GM19023 (cell line): ENCODE data around the gene RNF14.

Source experiments
- ATAC-seq: cut with Tn5 transposase; IDR thresholded peaks from one replicate; pipeline ENCODE4 v1.9.1; 2021; ENCODE audit warnings: mild to moderate bottlenecking, moderate library complexity; ENCODE audit not compliant: unreplicated experiment

The RNF14 gene

GRCh38 chr5:141947316-141947715, 21.6 kb upstream of the RNF14 start:
- ATAC-seq = no peak

DNA sequence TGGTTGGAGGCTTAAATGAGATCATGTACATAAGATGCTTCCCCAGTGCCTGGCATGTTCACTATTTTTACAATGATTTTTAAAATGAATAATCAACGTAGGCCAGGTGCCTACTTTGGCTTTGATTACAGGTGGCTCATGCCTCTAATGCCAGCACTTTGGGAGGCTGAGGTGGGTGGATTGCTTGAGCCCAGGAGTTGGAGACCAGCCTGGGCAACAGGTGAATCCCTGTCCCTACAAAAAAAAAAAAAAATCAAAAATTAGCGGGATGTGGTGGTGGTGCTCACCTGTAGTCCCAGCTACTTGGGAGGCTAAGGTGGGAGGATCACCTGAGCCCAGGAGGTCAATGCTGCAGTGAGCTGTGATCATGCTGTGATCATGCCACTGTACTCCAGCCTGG, 20.1 kb upstream of the RNF14 start:
- ATAC-seq = no peak

- ATAC-seq = no peak
These were observed 19.4 kb upstream of the RNF14 start for GRCh38 chr5:141949511-141949910.

- ATAC-seq = no peak
These were observed 18.5 kb upstream of the RNF14 start for GRCh38 chr5:141950207-141951005.

DNA sequence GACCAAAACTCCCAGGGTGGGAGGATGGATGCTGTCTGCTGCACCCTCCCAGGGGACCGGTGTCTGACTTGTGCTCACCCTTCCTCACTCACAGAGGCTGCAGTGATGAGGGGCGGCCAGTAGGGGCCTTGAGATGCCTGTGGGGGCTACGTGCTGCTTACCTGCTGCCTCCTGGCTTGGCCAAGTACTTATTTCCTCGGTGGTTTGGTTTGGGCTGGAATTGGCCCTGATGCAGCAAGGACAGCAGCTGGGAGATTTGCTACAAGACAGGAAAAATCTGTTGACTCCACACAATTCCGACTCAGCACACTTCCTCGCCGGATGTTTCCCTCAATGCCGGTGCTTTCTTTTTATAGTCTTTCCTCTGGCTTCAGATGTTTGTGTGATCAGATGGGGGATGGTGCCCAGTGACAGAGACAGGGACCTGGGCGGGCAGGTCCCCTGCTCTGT, 17.5 kb upstream of the RNF14 start:
- ATAC-seq = peak; percentile 64

GRCh38 chr5:141952020-141952419, 16.9 kb upstream of the RNF14 start:
- no peak for ATAC-seq

- no peak for ATAC-seq
These were observed 14.7 kb upstream of the RNF14 start for GRCh38 chr5:141954194-141954593.

GRCh38 chr5:141957367-141957996, 11.4 kb upstream of the RNF14 start:
- no peak for ATAC-seq

DNA sequence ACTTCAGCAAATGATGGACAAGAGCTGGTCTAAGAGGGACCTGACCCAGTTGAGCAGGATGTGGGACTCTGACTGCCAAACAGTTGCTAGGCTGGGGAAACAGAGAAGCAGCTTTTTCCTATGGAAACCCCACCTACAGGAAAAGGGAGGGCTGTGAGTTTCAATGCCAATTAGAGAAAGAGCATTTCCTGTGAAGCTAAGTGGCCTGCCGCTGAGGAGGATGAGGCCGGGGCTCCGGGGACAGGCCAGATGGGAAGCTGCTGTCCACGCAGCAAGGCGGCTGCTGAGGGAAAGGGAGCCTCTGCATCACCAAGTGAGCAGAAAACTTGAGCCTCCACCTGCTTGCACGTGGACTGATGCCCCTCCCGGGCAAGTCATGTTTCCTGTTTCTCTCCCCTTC, 10.8 kb upstream of the RNF14 start, which contains the start of gene PCDH12:
TSS of gene PCDH12 (minus strand) at position 90 of the 400 bp plus-strand sequence. CDS start 351 bp downstream, outside the sequence.
- no peak for ATAC-seq

DNA sequence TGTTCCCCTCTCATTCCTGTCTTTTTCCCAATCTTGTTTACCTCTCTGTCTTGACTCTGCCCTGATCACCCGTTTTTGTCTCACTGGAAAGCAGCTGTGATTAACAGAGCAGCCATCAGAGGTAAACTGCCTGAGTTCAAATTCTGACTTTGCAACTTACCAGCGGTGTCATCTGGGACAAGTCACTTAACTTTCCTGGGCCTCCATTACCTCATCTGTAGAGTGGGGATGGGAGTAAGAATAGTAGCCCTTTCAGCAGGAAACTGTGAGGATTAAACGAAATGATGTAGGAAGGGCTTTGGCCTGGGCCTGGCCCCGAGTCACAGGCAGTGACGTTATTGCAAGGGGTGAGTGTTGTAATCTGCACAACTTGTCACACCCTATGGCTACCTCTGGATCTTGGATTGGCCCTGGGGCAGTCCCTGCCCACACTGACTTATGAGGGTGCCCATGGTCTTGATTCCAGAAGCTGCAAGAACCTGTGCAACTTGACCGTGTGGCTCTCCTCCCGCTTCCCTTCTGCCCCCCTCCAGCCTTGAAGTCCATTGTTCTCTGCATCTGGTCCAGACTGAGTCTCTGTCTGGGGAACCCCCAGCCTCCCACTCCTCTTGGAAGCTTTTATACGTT, 10.2 kb upstream of the RNF14 start:
- no peak for ATAC-seq

- ATAC-seq = no peak
These were observed 8.9 kb upstream of the RNF14 start for GRCh38 chr5:141960018-141960417.

GRCh38 chr5:141960449-141961323, 8.2 kb upstream of the RNF14 start:
- peak; percentile 94 for ATAC-seq

DNA sequence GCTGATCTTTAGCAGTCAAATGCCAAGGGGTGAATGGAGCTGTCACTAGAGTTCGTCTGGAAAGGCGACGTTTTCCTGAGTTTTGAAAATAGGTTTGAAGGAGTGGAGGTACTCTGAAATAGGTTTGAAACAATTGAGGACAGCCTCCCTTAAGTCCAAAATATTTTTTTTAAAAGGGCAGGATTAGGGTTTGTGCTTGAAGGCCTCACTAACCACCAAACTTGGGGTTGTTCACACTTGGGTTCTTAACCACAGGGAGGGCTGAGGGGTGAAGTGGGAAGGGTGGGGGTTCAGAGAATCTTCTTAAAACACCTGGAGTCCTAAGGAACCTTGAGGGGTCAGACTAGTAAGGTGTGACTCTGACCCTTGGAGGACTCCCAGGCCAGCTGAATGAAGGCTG, 7.4 kb upstream of the RNF14 start:
- no peak for ATAC-seq

GRCh38 chr5:141963701-141964100, 5.2 kb upstream of the RNF14 start:
- ATAC-seq = no peak

- ATAC-seq = no peak
These were observed 3.8 kb upstream of the RNF14 start for GRCh38 chr5:141965071-141965470.

GRCh38 chr5:141966275-141966962, 2.5 kb upstream of the RNF14 start:
- ATAC-seq = no peak

DNA sequence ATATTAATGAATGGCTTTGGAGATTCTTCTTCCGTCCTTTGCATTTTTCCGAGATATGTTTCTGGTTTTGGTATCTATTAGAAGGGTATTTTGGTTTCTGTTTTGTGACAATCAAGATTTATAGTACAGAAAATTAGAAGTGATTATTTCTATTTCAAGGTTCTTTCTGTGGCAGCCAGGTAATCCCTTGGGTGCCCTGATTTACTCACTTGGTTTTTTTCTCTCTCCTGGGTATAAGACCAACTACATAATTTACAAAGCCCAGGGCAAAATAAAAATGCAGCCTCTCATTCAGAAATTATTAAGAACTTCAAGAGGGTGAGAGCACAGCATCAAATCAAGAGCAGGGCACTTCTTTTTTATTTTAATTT, 2.0 kb upstream of the RNF14 start:
- no peak for ATAC-seq

GRCh38 chr5:141969783-141970771, 1.2 kb downstream of the RNF14 start:
- peak; percentile 42 for ATAC-seq
